Activated CD4-positive, alpha-beta T cell treated with anti-CD3 and anti-CD28 coated beads for 4 hours (primary cell): ENCODE measurements around the gene MAPK1.
A peak's percentile ranks its signal among the peaks of the same experiment; 100 is the strongest.
"Not testable (repeated sequence)": the region's sequence is repeated elsewhere in the genome, so short reads cannot be mapped to it uniquely, and the experiment has no call there.

Experiments
- DNase-seq, 2 donors: peaks; one replicate each; pipeline ENCODE4 v3.0.0-alpha.2; 2020

MAPK1 gene

GRCh38 chr22:21817497-21817853, 50.0 kb downstream of the MAPK1 start:
- not testable (repeated sequence) for DNase-seq

GRCh38 chr22:21816787-21817496, 50.5 kb downstream of the MAPK1 start:
- DNase-seq: peak; percentile 25 to 28

DNA sequence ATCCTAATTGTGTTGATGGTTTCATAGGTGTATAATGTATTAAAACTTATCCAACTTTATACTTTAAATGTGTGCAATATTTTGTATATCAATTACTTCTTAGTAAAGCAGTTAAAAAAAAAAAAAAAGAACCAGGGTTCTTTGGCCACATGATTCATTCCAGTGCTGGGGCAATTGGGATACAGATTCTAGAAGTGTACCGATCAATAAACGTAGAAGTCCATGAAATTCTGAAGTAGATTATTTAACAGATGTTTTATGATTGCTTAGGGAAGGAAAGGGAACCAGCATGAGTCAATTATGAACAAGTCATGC, 51.0 kb downstream of the MAPK1 start:
- DNase-seq: no peak

- DNase-seq: no peak
Observed at GRCh38 chr22:21815958-21816357, 51.5 kb downstream of the MAPK1 start.

- DNase-seq: no peak
Observed at GRCh38 chr22:21815357-21815756, 52.1 kb downstream of the MAPK1 start.

DNA sequence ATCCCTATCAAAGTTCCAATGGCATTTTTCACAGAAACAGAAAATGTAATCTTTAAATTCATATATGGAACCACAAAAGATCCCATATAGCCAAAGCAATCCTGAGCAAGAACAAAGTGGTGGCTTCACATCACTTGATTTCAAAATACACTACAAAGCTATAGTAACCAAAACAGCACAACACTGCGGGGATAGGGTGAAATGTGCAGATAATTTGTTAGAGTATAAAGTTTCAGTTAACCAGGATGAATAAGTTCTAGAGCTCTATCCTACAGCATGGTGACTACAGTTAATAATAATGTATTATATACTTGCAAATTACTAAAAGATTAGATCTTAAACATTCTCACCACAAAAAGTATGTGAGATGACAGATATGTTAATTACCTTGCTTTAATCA, 55.5 kb downstream of the MAPK1 start:
- no peak for DNase-seq

DNA sequence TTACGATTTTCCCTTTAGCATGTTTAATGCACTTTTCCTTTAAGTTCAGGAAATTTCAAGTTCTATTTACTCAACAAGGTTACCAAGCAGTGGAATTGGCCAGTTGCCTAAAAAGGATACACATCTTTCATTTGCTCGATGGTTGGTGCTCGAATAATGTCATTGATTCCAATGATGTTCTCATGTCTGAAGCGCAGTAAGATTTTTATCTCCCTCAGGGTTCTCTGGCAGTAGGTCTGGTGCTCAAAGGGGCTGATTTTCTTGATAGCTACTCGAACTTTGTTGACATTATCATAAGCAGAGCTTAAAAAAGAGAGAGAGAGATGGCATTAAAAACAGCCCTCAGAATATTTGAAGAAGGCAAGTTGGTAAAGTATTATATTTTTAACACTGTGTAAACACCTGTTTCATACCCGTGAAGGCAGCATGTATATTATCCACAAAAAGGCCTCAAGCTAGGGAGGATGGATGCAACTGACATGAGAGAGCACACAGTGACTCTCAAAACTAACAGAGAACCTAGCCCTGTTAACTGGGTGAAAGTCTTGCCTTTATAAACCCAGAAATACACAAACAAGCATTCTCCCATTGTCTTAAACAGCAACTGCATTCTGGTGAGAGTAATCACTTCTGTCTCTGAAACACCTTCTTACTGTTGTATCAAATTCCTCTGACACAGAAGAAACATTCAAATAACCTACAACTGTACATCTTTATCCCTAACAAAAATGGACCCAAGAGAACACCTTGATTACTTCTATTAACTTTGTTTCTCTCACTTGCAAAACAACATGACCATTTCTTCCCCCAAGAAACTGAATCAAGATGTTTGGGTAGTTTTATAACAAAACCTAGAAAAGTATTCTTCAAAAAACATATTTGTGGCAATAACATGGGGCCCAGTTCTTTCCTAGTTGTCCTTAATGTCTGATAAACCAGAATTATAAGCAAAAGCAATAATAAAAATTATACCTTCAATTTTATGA, 59.6 kb downstream of the MAPK1 start:
- DNase-seq: no peak

GRCh38 chr22:21805325-21805724, 62.1 kb downstream of the MAPK1 start:
- not testable (repeated sequence) for DNase-seq

DNA sequence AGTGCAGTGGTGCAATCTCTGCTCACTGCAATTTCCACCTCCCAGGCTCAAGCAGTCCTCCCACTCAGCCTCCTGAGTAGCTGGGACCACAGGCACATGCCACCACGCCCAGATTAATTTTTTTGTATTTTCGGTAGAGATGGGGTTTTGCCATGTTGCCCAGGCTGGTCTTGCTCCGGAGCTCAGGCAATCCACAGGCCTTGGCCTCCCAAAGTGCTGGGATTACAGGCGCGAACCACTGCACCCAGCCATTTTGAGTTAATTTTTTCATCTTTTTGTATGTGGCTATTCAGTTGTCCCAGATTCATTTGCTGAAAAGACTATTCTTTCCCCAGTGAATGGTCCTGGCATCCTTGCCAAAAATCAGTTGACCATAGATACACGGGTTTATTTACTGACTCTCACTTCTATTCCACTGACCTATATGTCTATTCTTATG, 63.6 kb downstream of the MAPK1 start:
- DNase-seq: no peak

- DNase-seq: no peak
Observed at GRCh38 chr22:21802673-21803072, 64.8 kb downstream of the MAPK1 start.

DNA sequence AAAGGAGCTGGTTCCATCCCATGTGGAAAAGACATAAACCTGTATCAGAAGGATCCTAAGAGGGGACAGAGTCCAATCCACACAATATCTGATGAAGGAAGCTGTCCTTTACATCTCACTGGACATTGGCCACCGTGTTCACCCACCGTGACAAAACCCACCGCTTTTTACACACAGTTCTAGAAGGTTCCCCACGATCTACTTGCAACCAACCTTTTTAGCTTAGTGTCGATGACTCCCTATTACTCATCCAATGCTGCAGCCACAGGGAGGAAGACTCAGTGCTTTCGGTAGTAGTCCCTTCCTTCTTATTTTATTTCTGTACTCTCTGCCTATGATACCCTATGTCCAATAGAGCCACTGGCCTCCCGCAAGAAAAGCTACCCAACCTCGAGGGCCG, 65.4 kb downstream of the MAPK1 start:
- DNase-seq: no peak

- not testable (repeated sequence) for DNase-seq
Observed at GRCh38 chr22:21801304-21801644, 66.2 kb downstream of the MAPK1 start.

DNA sequence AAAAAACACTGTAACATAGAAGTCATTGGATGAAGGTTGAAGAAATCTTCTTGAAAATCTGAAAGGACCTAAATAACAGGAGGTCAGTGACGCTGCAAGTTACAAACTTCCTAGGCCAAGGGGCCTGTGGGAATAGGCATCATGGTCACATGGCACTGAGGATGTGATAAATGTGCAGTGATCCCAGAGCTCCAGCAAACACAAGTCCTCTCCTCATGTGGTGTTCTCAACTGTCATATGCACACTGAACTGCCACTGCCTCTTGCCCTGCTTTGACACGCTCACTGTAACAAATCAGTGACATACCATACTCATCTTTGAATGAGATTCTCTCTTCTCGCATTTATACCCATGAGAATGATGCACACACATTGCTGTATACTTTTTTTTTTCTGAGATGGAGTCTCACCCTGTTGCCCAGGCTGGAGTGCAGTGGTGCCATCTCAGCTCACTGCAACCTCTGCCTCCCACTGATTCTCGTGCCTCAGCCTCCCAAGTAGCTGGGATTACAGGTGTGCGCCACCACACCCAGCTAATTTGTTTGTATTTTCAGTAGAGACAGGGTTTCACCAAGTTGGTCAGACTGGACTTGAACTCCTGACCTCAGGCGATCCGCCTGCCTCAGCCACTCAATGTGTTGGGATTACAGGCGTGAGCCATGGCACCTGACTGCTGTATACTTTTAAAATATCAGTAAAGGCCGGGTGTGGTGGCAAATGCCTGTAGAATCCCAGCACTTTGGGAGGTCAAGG, 66.7 kb downstream of the MAPK1 start:
- no peak for DNase-seq

DNA sequence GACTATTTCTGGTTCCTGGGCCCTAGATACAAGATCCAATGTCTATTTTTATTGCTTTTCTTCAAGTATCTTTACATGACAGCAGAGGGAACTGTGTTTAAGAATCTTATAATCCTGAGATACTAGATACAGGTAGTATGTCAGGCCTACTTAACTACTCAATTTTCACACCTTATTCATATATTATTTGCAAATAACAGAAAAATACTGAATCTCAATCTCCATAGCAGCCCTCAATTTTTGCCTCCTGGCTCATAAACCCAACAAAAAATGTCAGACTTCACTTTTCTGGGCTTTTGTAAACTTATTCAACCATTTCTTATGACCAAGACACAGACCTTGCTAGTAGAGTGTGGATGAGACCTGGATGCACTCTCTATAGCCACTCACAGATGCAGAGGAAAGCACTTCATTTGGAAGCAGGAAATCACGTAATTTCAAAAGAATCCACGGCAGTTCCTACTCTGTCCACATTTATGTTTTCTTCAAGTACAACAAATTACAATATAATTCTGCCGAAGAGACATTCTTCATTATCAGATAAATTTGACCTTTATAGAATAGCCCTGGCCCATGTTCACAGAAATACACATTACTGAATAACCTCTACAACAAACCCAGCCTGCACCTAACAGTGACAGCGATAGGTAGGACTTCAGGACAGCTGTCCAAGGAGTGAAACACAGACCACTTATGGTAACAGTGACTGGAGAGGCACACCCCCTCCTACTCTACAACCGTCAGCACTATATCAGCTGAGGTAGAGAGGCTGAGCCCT, 69.8 kb downstream of the MAPK1 start:
- DNase-seq: no peak

GRCh38 chr22:21796863-21797262, 70.6 kb downstream of the MAPK1 start:
- no peak for DNase-seq

- DNase-seq: no peak
Observed at GRCh38 chr22:21796231-21796630, 71.2 kb downstream of the MAPK1 start.

DNA sequence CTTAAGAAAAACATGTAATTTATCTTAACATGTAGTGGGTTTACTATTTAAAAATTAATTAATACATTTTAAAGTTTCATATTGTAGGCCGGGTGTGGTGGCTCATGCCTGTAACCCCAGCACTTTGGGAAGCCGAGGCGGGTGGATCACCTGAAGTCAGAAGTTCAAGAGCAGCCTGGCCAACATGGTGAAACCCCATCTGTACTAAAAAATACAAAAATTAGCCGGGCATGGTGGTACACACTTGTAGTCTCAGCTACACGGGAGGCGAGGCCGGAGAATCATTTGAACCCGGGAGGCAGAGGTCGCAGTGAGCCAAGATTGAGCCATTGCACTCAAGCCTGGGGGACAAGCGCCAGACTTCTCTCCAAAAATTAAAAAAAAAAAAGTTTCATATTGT, 73.7 kb downstream of the MAPK1 start:
- not testable (repeated sequence) for DNase-seq

DNA sequence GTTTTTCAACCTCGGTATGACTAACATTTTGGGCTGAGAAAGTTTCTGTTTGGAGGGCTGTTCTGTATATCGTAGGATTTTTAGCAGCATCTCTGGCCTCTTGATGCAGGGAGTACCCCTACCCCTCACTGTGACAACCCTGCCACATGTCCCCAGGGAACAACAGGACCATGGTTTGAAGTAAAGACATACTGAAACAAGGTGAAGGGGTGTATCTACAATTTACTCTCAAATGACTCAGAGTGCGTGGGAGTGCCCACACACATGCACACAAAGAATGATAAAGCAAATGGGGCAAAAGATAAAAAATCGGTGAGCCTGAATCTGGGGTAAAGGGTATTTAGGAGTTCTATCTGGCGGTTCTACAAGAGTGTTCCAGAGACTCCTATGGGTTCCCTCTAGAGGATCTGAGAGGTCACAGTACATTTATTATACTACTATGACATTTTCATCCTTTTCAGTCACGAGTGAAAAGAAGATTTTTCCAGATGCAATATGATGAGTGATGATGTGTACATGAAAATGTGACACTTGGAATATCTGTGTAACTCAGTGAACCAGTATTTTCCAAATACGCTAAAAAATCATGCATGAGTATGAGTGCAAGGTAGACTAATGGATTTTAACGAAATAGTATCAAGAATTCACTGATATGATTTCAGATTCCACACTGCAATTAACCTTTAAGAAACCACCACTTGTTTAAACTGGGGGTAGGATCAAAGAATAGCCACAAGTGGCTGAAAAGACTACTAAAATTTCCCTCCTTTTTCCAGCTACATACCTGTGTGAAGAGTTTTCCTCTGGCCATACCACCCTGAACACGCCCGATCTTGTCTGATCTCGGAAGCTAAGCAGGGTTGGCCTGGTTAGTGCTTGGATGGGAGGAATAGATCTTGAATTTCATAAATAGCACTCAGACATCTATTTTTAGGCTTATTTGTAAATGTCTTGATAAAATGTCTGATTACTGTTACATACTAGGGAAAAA, 75.5 kb downstream of the MAPK1 start:
- DNase-seq: peak; percentile 44 to 53

- DNase-seq: not testable (repeated sequence)
Observed at GRCh38 chr22:21790849-21791610, 76.4 kb downstream of the MAPK1 start.

- no peak for DNase-seq
Observed at GRCh38 chr22:21790359-21790758, 77.1 kb downstream of the MAPK1 start.

GRCh38 chr22:21787565-21787964, 79.9 kb downstream of the MAPK1 start:
- not testable (repeated sequence) for DNase-seq
